D341Med (cell line): ENCODE measurements around the gene FAM131C.
A peak's percentile ranks its signal among the peaks of the same experiment; 100 is the strongest.
"Not testable (repeated sequence)": the region's sequence is repeated elsewhere in the genome, so short reads cannot be mapped to it uniquely, and the experiment has no call there.

Source experiments
- DNase-seq: peaks from one replicate; pipeline ENCODE4 v3.0.0; 2012; ENCODE audit warnings: low spot score

Gene FAM131C

DNA sequence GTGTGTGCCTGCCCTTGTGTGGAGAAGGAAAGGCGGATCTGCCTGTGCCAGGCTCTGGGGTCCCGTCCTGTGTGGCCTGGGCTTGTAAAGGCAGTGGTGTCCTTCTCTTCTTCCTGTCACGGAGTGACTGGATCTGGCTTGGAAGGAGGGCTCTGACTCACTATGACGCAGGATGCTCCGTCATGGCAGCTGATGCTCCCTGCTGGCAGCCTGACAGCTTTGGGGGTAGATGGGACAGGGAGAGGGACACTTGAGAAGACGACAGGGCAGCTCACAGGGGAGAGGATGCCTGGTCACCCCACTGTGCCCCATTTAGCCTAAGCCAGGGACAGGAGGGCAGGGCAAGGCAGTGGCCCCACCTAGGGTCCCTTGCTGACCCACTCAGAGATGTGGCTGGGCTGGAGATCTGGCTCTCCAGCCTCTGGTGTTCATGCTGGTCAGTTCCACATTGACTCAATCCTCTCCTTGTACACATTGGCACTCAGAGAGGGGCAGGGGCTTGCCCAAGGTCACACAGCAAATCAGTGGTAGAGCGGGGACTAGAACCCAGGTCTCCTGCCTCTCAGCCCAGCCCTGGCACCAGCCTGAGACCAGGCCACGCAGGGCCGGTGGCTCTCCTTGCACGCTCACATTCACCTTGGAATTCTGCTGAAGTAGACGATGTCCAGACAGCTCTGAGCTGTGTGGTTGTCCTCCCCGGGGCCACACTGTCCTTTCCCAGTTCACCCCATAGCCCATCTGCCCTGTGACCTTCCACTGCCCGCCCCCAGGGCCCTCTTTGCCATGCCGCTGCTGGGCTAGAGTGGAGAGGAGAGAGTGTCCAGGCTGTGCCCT lies 2.8 kb upstream of the FAM131C start:
- no peak for DNase-seq

- no peak for DNase-seq
Observed at GRCh38 chr1:16075337-16076030, 2.0 kb upstream of the FAM131C start.

GRCh38 chr1:16074217-16074616 lies 766 bp upstream of the FAM131C start:
- DNase-seq = no peak

DNA sequence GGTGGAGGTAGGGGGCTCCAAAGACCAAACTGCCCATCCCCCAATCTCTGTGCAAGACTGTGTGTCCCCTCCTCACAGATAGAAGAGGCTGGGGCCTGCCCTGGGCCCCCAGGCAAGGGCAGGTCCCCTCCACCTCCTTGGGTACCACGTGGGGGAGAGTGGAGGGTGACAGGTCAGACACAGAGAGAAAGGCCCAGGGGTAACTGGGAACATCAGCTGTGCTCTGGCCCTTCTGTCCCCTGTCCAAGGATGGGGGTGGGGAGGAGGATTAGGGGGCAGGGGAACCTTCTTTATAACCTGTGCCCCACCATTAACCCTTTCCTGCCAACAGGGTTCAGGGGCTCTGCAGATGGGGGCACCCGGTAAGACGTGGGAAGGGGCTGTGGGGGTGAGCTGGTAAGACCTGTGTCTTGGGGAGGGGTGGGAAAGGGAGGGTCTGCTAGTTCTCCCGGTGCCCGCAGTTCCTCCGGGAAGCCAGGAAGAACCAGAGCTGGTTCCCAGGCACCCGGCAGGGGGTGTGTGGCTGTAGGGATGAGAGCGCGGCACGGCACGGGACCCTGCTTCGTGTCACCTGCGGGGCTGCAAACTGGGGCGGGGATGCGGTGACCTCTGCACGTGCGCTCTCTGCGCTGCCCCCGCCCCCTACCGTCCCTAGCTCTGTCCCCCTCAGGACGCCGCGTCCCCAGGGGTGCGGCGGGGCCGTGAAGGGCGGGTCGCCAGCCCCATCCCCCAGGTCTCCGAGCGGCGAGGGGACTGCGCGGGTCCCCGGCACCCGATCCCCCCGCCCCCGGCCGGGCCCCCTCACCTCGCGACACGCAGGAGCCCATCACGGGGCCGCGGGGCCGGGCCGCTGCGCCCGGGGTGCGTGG lies 601 bp downstream of the FAM131C start:
- DNase-seq = peak; percentile 60

DNA sequence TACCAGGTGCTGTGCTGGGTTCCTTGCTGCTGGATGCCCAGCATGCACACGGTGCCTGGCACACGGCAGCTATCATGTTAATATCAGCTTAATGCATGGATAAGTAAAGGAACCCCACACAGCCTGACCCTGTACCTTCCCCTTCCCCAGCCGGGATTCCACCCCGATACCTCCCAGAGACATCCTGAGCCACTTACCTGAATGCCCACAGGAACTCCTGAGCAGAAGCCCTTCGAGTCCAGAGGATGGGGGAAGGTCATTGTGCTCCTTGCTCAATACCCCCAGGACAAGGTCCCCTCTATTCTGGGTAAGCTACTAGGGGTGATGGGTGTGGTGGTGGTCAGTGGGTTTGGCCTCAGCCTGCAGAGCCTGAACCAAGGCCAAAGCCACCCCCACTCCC lies 1.4 kb downstream of the FAM131C start:
- DNase-seq = no peak

GRCh38 chr1:16071614-16072013 lies 1.8 kb downstream of the FAM131C start:
- no peak for DNase-seq

GRCh38 chr1:16070640-16071355 lies 2.7 kb downstream of the FAM131C start:
- DNase-seq = no peak

DNA sequence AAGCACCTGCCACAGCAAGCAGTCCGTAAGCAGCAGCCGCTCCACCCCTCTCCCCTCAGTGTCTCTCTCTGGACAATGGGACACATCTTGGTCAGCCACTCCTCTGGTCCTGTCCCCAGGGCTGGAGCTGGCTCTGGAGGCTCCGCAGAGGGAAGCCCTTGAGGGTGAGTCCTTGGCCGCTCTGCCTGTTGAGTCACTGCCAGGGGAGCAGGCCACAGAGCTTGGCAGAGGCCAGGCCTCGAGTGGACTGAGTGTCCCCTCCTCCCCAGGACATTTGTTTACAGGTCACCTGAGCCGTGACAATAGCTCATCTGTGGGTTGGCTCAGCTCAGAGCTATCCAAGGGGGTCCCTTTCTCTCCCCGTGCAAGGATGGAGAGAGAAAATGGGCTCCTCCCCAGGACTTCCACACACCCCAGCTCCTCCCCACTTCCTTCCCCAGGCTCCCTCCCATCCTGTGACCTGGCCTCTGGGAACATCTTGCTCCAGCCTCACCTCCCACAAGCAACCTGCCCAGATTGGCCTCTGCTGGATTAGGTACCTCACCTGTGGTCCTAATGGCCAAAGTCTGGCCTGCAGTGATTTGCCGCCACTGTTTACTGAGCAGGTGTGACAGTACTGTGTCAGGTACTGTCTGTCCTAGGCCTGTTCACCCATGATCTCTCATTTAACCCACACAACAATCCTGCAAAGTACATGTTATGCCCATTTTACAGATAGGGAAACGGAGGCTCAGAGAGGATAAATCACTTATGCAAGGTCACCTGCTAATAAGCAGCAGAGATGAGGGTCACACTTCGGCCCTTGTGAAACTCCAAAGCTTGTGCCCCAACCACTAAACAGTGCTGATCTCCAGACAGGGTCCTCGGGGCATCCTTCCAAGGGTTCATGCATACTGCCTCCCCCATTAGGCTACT lies 4.8 kb downstream of the FAM131C start:
- no peak for DNase-seq

DNA sequence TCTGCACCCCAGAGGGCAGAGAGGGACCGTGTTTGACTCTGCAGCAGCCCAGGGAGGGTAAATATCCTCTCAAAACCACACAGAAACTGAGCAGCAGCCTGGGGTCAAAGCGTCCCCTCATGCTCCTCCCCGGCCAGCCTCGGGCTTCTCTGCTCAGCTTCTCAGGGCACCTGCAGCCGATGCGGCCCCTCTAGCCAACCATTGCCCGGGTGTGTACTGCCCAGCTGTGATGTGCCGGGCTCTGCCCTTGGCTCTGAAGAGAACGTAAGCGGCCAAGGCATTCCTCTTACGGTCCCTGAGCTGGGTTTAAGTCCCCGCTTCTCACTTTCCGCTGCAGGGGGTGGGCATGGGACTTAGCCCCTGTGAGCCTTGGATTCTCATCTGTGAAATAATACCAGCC lies 5.5 kb downstream of the FAM131C start:
- no peak for DNase-seq

DNA sequence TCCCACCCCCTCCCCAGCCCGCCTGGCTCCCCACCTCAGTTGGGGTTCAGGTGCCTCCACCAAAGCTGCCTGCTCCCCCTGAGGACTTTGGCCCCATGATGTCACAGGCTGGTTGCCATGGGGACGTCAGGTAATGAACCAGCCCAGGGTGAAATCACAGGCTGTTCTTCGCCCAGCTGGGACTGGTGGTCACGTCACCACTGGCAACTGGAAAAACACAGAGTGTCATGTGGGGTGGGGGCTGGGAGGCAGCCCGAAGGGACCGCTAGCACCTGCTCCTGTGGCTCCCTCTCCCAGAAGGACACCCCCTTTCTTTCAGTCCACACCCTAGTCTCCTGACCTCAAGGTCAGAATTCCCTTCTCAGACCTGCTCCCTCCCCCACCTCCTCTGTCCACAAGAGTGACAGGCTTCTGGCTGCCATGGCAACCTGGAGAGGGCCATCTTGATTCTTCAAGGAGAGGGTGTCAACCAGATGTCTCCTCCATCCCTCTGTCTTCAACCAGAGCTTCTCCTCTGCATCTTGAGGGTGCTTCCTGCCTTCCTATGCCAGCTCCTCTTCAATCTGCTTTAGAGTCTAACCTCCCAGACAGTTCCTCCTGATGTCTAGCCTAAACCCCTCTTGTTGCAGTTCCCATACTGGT lies 6.2 kb downstream of the FAM131C start:
- no peak for DNase-seq

- DNase-seq = no peak
Observed at GRCh38 chr1:16066245-16066644, 7.2 kb downstream of the FAM131C start.

DNA sequence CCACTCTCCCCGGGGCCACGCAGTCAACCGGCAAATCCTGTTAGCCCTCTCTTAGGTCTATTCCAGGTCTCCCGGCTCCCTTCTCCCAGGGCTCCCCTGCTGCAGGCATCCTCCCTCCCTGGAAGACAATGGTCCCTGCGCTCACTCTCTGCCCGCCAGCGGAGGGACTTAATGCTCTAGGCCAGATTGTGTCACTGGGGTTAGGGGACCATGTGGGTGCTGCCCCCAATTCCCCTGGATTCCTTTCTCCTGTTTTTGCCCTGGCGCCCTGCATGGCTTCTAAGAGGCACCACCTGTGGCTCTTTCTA lies 8.2 kb downstream of the FAM131C start:
- DNase-seq = no peak

- DNase-seq = no peak
Observed at GRCh38 chr1:16064536-16065268, 8.7 kb downstream of the FAM131C start.

DNA sequence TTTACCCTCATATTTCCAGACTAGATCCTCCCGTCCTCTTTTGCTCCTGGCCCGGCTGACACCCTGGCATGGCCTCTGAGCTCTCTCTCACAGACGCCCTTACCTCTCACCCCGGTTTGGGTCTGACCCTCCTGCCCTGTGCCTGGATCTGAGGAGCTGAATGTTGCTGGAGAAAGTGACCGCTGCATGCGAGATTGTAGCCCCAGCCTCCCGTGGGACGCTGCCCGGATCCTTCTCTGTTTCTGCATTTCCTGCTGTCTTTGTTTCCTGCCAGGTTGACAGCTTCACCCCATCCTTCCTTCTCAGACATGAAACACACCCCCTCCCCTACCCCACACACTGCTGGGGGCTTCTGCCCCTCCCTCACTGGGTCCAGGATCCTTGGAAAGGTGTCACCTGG lies 9.5 kb downstream of the FAM131C start:
- no peak for DNase-seq

- no peak for DNase-seq
Observed at GRCh38 chr1:16063226-16063829, 10.1 kb downstream of the FAM131C start.

DNA sequence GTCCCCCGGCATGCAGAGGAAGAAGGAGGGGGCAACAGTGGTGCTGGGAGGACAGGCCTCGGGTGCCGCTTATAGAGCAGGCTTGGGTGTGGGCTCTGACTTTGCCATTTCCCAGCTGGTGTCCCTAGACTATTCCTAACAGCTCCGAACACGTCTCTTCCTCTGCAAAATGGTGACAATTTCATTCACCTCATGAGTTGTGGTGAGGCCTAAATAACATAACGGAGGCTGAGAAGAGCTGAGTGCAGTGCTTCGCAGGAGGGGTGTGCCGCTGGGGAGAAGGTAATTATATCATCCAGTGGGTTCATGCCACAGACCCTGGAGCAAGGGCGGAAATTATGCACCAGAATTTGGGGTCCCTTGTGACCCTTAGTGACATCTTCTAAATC lies 10.8 kb downstream of the FAM131C start:
- not testable (repeated sequence) for DNase-seq

GRCh38 chr1:16061989-16062686 lies 11.3 kb downstream of the FAM131C start:
- DNase-seq = not testable (repeated sequence)

GRCh38 chr1:16061266-16061665 lies 12.2 kb downstream of the FAM131C start:
- no peak for DNase-seq
